ENCODE data around the gene NRIP1.

Gene NRIP1, protein sequence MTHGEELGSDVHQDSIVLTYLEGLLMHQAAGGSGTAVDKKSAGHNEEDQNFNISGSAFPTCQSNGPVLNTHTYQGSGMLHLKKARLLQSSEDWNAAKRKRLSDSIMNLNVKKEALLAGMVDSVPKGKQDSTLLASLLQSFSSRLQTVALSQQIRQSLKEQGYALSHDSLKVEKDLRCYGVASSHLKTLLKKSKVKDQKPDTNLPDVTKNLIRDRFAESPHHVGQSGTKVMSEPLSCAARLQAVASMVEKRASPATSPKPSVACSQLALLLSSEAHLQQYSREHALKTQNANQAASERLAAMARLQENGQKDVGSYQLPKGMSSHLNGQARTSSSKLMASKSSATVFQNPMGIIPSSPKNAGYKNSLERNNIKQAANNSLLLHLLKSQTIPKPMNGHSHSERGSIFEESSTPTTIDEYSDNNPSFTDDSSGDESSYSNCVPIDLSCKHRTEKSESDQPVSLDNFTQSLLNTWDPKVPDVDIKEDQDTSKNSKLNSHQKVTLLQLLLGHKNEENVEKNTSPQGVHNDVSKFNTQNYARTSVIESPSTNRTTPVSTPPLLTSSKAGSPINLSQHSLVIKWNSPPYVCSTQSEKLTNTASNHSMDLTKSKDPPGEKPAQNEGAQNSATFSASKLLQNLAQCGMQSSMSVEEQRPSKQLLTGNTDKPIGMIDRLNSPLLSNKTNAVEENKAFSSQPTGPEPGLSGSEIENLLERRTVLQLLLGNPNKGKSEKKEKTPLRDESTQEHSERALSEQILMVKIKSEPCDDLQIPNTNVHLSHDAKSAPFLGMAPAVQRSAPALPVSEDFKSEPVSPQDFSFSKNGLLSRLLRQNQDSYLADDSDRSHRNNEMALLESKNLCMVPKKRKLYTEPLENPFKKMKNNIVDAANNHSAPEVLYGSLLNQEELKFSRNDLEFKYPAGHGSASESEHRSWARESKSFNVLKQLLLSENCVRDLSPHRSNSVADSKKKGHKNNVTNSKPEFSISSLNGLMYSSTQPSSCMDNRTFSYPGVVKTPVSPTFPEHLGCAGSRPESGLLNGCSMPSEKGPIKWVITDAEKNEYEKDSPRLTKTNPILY (N-terminal part only)

DNA sequence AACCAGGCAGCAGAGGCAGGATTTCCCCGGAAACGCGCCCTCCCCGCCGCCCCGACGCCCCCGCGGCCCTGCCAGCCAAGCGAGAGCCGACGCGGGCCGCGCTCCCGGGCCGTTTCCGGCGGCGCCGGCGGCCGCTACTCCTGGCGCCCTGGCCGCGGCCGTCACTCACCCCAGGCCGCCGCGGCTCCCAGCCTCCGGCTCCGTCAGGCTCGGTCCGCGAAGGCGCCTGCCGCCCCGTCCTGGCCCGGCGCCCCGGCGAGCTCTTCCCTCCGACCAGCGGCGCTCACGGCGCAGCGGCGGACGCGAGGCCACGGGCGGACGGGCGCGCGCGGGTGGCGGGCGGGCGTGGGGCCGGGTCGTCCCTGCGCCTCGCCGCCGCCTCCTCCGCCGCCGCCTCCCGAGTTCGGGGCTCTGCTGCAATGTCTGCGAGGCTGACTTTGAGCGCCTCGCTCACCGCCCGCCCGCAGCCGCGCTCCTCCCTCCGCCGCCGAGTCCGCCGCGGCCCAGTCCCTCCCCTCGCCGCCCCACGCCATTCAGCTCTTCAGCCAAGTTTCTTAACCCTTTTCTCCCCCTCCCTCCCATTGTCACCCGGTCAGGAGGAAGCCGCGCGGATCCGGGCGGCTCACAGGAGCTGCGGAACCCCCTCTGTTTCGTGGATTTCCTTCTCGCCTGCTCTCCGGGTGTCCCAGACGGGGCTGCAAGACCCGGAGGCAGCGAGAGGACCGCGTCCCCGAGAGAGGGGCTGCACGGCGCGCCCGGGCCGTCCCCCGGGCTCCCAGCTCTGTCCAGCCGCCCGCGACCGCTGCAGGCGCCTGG is at the start of gene NRIP1:
NRIP1 (minus strand) TSS at position 425 of the 816 bp plus-strand sequence. CDS start 96,808 bp downstream, outside the sequence.
- peak; percentile 87 for DNase-seq

DNA sequence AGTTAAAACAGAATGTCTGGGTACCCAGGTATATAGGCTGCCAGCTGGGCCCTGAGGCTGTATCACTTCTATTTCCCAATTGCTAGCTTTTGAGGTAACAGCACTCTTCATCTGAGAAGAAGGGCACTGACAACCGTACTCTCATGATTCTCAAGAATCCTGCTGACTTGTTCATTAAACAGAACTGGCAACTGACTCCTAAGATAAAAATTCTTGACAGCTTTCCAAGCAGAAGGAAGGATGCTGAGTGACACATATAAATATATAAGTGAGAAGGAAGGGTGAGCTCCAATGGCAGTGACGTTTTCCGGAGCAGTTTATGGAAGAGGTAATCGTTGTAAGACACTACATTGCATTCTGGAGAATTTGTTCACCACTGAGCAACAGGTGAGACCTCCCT is 48.1 kb upstream of the NRIP1 start:
- DNase-seq: no peak

DNA sequence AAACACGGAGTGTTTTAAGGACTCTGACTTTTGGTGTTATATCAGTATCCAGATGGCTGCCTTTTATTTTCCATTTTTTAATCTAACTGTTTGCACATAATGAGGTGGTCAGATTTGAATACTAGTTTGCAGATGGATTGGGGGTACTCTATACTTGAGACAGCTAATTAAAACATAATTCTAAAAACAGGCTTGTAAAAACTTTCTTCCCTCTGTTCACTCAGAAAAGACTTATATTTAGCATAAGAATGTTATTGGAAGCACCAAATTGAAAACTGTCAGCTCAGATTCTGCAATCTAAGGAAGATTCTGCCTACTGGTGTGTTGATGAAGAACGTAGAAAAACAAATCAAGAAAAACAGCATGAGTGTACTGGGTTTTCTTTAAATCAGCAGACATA is 44.0 kb upstream of the NRIP1 start:
- no peak for DNase-seq

DNA sequence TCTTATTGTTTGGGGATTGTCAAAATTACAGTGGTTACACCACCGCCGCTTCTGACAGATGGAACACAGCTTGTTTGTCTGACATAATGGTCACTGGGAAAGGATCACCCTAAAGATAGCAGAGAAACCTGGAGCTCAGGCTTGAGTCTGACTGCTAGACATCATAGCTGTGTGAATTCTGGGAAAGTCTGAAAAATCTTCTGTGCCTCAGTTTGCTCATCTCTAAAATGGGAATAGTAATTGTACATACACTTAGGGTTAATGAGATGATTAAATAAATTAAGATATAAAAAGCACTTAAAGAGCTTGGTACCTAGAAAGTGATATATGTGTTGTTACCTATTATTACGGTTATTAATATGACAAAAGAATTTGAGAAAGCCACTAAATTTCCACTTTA is 39.7 kb upstream of the NRIP1 start:
- DNase-seq: no peak

DNA sequence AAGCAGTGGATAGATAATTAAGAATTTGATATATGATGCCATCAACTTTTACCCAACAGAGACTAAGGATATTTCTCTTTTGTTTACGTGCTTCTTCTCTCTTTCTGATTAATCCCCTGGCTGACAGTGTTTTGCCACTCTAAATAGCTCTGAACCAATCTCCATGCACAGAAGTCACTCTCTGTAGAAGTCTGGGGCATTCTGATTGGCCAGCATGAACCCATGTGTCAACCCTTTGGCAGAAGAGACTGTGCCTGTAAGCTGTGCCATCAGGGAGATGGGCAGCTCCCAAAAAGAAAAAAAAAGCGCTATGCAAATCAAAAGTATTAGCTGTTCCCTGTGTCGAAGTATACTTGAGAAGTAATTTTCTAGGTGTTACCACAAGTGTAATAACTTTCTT is 34.1 kb upstream of the NRIP1 start:
- DNase-seq: no peak

DNA sequence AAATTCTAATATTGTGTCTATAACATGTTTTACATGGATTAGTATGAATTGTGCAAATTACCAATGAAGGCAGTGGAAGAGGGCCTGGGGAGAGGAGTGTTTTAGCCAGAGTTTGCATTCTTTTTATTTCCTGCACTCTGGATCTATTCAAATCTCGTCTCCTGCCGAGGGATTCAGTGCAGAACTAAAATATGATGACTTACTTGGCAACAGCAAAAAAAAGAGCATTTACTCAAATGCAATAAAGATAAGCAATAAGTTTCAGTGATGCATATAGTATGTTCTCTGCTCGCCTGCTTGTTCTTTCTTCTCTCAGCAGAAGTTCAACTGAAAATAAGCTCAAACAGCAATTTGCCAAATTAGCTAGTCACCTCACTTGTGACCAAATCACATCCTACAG is 33.4 kb upstream of the NRIP1 start:
- DNase-seq: no peak

DNA sequence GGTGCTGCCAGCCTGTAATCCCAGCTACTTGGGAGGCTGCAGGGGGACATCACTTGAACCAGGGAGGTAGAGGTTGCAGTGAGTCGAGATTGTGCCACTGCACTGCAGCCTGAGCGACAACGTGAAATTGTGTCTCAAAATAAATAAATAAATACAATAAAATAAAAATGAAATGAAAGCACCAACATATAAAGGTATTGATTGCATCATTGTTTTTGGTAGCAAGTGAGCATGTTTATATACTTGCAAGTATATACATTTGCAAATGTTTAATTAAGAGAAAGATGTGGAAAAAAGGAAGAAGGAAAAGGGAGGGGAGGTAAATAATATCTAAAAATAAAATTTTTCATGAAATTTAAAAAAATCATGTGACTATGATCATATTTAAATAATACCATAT is 32.8 kb upstream of the NRIP1 start:
- no peak for DNase-seq

DNA sequence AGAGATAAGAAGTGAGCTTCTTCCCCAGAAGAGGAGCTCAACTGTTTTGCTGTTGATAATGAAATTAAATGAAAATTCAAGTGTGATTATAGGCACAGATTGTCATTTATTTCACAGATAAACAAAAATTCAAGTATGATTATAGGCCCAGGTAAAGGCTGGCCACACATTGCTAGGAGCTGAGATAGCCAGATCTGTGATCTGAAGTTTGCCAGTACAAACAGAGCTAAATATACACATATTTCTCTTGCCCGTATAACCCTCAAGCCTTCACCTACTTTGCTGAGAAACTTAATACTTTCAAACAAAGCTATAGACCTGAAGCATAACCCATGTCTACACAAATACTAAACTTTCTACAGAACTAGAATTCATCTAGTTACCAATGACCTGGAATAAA is 31.3 kb upstream of the NRIP1 start:
- no peak for DNase-seq

DNA sequence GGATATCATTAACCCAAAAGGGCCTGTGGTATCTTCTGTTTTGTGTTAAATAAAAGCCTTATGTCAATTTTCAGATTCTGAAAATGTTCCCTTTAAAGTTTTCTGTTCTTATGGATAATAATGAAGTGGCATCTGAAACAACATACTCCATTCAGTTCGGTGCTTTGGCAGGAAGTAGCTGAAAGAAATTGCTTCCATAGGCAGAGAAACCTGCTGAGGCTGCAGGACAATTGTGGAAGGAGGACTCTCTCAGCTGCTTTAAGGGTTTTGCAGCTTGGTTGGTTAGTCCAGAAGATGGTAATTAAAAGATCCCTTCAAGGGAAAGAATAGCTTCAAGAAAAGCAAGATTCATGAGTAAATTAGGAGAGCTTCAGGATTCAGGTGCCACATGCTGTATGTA is 30.5 kb upstream of the NRIP1 start:
- no peak for DNase-seq

DNA sequence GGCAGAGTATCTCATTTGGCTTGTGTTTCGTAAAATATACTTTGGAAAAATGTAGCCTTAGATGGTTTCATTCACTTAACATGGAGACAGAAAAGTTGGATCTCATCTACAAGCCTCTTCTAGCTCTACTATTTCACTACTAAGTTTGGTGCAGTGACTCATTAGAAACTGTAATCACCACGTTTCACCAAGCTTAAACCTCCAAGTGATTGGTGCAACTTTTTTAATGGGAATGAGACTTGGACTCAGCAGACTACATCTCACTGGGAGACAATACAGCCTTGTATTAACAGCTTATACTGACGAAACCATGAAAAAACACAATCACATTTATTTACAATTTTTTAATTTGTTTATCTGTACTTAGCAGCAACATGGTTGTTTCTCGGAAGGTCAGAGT is 29.9 kb upstream of the NRIP1 start:
- no peak for DNase-seq

DNA sequence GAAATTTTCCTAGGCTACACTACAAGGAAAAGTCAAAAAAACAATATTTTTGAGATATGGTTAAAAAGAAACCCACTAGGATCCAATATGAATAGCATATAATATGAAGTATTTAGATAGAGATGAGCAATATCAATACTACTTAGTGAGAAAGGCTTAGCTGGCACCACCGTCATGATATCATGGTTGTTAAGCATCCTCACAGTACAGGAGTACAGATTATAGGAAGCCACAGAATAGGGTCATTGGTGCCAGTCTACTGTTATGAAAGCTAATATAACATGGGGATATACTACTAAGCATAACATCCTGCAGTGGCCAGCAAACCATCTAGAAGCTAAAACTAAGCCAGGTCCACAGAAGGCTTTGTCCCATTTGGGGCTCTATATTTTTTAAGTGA is 28.4 kb upstream of the NRIP1 start:
- no peak for DNase-seq

DNA sequence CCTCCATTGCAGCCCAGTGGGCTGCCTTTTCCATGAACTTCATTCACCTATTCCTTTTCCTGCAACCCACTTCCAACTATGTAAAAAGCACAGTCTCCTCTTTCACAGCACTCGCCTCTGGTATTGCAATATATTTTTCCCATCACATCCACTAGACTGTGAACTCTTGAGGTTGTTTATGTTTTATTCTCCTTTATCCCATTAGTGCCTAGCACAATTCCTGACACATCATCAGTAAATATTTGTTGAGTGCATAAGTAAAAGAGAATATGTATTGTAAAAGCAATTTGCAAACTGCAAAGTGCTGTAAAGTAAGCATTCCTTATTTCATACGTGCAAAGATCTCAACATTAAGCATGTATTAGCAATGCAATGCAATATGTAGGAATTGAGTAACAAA is 27.9 kb upstream of the NRIP1 start:
- DNase-seq: no peak

DNA sequence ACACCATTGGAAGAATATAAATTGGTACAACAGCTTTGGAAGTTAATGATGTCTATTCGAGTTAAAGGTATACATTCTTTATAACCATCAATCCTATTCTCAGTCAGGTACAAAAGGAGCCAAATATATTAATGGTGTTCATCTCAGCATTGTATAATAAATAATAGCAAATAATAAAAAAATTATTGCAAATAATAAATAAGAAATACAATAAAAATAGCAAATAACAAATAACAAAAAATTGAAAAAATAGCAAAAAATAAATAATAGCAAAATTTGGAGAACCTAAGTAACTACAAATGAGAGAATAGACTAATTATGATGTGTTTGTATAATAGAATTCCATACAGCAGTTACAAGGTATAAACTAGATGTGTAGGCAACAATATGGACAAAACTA is 25.6 kb upstream of the NRIP1 start:
- no peak for DNase-seq

DNA sequence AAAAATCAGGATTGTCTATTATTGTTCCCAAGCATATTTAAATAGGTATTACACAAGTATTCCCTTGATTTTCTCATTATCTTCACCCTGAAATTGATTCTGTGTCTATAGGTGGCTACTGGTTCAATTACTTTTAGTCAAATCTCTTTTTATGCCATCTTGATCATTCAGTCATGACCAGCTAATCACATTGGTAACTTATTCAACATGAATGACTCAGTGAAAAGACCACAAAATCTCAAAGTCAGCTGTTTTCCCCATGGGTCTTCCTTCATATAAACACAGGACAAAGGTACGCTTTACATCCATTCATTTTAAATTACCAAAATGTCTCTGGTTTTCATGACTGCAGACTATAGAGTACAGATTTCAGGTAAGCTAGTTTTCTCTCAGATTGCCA is 23.7 kb upstream of the NRIP1 start:
- no peak for DNase-seq

DNA sequence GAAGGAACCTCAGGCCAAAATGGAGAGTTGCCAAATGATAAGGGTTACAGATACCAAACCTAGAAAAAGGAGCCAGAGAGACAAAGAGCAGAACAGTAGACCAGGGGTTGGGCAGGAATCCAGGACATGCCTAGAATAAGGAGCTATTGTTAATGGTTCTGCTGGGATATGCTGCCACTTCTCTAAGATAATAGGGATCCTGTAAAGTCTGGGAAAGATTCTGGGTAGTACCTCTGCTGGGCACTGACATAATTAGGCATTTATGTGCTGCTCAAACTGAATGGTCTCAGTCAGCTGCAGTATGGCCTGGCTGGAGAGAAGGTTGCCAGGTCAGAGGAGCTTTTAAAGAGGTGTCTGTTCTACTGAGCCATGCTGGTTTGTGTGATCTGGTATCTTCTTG is 19.9 kb upstream of the NRIP1 start:
- no peak for DNase-seq

DNA sequence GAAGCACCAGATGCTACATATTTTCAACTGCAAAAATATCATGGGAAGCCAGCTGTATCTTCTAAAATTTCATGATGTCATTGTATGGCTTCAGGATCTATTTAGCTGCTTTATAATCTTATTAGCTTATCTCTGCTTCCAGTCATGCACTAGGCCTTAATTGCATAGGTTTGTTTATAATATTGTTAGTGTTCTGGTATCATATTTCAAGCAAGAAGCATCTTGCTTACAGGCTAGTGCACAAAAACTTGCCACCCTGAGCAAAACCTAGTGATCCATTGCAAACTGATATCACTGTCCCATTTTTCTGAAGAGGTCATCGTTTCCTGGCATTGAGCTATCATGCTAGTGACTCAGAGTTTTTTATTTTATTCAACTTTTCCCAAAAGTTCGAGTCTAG is 15.7 kb upstream of the NRIP1 start:
- DNase-seq: peak; percentile 20

DNA sequence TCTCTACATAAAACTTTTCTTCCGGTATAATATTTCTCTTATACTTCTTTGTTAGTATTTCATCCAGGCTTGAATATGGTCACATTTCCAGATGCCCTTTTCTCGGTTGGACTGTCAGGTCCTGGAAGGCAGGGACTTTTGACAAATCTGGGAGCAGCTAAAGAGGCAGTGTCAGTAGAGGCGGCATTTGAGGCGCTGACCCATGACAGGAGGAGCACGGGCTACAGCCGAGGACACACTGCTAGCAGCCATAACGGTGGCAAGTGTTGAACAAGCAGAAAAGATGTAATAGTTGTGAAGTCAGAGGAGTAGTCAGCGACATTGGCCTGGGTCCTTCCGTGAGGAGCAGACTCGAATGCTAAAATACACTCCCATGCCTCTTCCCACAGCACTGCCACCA is 14.5 kb upstream of the NRIP1 start:
- no peak for DNase-seq

DNA sequence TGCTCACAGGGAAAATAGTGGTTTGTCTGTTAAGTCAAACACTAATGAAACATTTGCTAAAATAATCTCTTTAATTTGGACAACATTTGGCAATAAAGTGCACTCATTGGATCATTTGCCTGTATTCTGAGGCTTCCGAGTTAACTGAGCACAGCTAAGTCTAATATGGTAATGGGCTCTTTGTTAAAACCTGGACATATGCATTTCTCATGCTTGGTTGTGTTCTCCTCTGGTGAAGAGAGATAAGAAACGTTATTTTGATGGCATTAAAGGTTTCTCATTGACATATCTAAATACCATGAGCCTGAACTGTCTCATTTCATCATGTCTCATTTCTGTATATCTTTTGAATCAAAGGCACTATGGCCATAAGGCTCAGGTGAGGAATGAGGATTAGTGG is 13.4 kb upstream of the NRIP1 start:
- no peak for DNase-seq

DNA sequence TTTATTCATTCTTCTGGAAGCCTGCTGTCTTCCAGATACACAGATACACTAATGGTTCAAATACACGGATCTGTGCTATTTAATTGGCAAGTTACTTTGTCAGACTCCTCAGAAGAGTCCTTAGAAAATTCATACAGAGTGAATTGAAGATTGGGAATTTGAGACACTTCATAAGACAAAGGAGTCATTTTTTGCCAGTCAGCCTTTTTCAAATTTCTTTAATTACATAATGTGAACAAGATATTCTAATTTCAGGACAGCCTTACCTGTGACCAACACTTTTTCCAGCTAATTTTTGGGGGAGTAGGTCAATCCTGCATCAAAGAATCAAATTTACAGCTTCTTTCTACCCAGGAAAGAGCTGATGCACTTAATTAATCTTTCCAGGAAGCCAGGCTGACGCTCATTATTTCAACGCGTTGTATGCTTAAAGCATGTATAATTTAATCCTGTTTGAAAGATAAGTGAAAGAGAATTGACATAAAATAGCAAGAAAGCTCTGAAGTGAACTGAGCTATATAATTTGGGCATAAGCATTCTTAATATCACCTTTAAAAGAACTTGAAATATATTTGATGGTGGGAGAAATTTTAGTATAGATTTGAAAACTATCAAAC is 12.8 kb upstream of the NRIP1 start:
- no peak for DNase-seq

DNA sequence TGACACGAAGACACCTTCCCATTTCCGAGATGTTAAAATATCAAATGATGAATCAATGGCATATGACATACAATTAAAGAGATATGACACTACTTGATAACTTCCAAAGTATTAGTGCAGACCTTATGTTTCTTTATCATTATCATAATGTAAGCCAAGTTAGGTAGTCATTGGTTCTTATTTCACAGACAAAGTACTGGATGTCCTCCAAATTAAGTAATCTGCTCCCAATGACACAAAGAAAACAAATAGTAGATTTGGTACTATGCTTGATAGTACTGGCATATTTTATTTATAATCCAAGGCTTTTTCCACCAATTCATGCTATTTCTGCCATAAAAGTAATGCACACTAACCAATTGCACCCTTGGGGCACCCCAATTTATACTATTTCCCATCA is 11.9 kb upstream of the NRIP1 start:
- DNase-seq: no peak

DNA sequence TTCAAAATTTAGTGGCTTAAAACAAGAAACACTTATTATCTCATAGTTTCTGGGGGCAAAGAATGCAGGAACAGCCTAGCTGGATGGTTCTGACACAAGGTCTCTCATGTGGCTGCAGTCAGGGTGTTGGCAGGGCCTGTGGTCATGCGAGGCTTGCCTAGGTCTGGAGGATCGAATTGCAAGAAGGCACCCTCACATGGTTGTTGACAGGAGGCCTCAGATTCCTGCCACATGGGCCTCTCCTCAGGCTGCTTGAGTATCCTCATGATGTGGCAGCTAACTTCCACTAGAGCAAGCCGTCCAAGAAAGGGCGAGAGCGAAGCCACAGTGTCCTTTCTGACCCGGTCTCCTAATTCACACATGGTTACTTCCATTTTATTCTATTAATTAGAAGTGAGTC is 6.2 kb upstream of the NRIP1 start:
- DNase-seq: no peak

DNA sequence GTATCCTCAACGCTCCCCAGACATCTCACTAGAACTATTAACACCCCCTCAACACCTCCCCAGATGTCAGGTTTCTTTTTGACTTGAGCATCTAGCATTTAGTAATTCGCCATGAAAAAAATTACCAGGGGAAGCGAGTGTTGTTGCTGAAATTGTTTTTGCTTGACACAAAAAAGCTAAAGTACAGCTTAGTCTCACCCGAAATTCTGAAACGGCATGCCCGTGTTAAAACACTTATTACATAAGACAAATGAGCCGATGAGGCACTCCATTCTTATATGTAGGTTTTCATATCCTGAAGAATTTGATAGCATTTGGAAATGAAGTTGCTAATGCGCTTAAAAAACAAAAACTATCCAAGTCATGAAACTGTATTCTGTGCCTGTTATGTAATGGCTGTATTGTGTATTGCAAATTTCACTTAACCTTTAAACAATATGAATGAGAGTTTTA is 1.3 kb upstream of the NRIP1 start:
- no peak for DNase-seq
